WERI-Rb-1 (cell line): ENCODE results near the gene PTPRT.

Experiments
- DNase-seq: peaks from one replicate; pipeline ENCODE4 v3.0.0-alpha.2; 2020
- H3K27ac ChIP-seq: fragments of 250-450 bp; sonication (Bioruptor Pico); 2 replicates; pipeline ENCODE4 v1.5.1; 2020; ENCODE audit warnings: mild to moderate bottlenecking, moderate library complexity
- H3K27me3 ChIP-seq: fragments of 250-450 bp; sonication (Bioruptor Pico); 2 replicates; pipeline ENCODE4 v1.5.1; 2021; ENCODE audit warnings: mild to moderate bottlenecking, low read depth, moderate library complexity; ENCODE audit not compliant: insufficient read depth, severe bottlenecking
- H3K36me3 ChIP-seq: fragments of 250-450 bp; sonication (Bioruptor Pico); 2 replicates; pipeline ENCODE4 v1.5.1; 2020; ENCODE audit warnings: mild to moderate bottlenecking, moderate library complexity
- H3K4me3 ChIP-seq: 2 replicates; pipeline ENCODE4 v1.5.1; 2011; ENCODE audit warnings: low read depth, mild to moderate bottlenecking, control low read depth, low read length
- H3K9me3 ChIP-seq: fragments of 250-450 bp; sonication (Bioruptor Pico); 2 replicates; pipeline ENCODE4 v1.5.1; 2021; ENCODE audit warnings: mild to moderate bottlenecking, moderate library complexity; ENCODE audit not compliant: severe bottlenecking
- TF ChIP-seq, protein P1 (sequence below): IDR thresholded peaks from 2 replicates; pipeline ENCODE4 v1.5.1; 2011; ENCODE audit warnings: low read depth, mild to moderate bottlenecking, control low read depth, inconsistent platforms, low read length

PTPRT gene

DNA sequence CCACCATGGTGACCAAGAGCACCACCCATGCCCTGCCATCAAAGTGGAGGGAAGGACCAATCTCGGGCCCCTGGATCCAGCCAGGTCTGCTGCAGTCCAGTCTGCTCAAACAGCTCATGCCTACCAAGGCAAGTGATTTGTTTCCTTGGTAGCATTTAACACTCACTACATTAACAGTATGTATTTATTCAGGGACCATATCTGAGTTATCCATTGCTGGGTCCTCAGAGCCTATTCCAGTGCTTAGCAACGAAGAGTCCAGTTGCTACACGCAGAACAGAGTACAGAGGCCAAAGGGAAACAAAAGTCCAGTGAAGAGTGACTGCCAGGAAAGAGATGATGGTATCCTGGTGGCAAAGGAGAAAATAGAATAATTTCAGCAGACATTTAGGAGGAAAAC, 352.2 kb downstream of the PTPRT start:
- TF ChIP-seq, protein P1, sequence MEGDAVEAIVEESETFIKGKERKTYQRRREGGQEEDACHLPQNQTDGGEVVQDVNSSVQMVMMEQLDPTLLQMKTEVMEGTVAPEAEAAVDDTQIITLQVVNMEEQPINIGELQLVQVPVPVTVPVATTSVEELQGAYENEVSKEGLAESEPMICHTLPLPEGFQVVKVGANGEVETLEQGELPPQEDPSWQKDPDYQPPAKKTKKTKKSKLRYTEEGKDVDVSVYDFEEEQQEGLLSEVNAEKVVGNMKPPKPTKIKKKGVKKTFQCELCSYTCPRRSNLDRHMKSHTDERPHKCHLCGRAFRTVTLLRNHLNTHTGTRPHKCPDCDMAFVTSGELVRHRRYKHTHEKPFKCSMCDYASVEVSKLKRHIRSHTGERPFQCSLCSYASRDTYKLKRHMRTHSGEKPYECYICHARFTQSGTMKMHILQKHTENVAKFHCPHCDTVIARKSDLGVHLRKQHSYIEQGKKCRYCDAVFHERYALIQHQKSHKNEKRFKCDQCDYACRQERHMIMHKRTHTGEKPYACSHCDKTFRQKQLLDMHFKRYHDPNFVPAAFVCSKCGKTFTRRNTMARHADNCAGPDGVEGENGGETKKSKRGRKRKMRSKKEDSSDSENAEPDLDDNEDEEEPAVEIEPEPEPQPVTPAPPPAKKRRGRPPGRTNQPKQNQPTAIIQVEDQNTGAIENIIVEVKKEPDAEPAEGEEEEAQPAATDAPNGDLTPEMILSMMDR, result no peak

DNA sequence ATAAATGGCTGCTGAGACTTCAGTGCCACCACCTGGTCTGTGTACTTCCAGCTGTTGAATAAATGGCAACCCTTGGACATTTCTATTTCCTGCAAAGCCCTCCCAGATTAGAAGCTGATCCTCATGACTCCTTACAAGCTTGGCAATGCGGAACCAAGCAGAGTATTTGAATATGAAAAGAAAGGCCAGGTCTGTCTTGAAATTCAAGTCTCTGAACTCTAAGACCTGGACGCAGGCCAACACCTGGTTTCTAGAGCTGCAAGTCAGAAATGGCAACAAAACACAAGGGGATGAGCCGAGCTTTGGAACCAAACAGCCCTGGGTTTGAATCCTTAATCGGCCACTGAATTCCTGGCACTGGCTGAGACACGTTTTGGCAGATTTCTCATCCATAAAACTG, 353.4 kb downstream of the PTPRT start:
- TF ChIP-seq, protein P1, result no peak
- H3K36me3 ChIP-seq, result no peaks in the 10 kb centered on the region
- H3K27me3 ChIP-seq, result no peaks in the 10 kb centered on the region
- no peak overlapping the region for H3K4me3 ChIP-seq
- no peak overlapping the region for H3K27ac ChIP-seq
- DNase-seq, result no peak
- no peaks in the 10 kb centered on the region for H3K9me3 ChIP-seq

More for the DNA sequence above, 352.2 kb downstream of the PTPRT start:
- Histone ChIP-seq H3K4me3 (no peak overlapping the region), H3K9me3 (no peaks in the 10 kb centered on the region), H3K27me3 (no peaks in the 10 kb centered on the region), H3K36me3 (no peaks in the 10 kb centered on the region), H3K27ac (no peak overlapping the region)
- no peak for DNase-seq

DNA sequence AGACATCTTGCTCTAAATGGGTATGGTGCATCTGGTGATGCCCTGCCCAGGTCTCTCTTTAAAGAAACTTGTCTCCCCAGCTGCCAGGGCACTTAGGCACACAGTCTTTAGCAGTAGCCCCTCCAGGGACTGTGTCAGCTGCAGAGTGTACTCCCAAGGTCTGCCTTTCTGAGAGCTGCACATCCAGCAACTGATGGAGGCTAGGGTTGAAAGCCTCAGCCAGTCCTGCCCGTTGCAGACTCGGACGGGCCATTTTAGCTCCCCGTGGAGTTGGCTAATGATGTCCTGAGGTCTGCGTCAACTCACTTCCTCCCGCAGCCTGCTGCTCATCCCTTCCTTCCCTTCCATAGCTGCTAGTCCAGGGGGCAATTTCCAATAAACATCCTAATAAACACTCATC, 381.8 kb downstream of the PTPRT start:
- Histone ChIP-seq H3K27ac (no peak overlapping the region), H3K27me3 (no peaks in the 10 kb centered on the region), H3K36me3 (no peaks in the 10 kb centered on the region)

DNA sequence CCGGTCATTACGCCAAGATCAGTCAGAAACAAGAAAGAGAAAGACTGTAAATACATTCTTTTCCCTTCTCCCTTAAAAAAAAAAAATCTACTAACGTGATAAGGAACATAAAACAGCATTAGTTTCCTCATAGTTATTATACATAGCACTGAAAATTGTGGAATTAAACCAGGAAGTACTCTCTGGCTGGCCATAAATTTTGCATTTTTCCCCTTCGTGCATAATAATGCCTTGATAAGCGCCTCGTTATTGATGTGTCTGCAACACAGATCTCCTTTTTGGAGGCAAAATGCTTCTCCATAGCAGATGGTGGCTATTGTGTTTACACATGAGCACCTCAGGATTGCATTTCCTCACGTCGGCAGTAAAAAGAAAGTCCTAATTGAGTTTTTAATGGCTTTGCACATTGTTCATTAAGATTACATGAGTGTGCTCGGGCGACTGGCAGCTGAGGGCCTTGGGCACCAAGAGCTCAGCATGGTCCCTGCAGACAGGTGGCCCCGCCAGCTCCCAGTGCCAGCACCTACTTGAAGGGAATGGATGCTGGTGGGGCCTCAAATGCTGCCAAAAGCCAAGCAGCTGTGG, 394.5 kb downstream of the PTPRT start:
- DNase-seq, result no peak
- Histone ChIP-seq H3K9me3 (no peaks in the 10 kb centered on the region), H3K27ac (no peak overlapping the region), H3K27me3 (no peaks in the 10 kb centered on the region), H3K36me3 (no peaks in the 10 kb centered on the region), H3K4me3 (no peak overlapping the region)
- TF ChIP-seq, protein P1, result no peak

More for the DNA sequence above, 381.8 kb downstream of the PTPRT start:
- no peak for DNase-seq
- TF ChIP-seq, protein P1, result no peak
- H3K4me3 ChIP-seq, result no peak overlapping the region
- no peaks in the 10 kb centered on the region for H3K9me3 ChIP-seq

DNA sequence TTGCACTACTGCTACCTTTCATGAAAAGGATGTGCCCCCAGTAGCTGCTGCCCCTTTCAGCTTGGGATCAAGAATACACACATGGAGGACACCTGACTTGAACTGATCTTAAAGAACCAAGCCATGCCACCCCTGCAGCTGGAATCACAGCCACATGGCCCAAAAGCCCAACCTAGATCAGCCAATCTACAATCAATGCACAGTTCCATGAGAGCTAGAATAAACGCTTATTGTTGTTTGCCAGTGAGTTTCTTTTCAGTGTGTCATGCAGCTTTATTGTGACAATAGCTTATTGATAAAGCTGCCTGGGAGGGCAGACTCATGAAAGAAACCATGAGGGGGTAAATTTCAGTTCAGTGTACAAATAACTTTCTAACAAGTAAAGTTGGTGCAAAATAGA, 397.7 kb downstream of the PTPRT start:
- DNase-seq, result no peak
- Histone ChIP-seq H3K9me3 (no peaks in the 10 kb centered on the region), H3K36me3 (no peaks in the 10 kb centered on the region), H3K27me3 (no peaks in the 10 kb centered on the region), H3K27ac (no peak overlapping the region), H3K4me3 (no peak overlapping the region)
- TF ChIP-seq, protein P1, result no peak

DNA sequence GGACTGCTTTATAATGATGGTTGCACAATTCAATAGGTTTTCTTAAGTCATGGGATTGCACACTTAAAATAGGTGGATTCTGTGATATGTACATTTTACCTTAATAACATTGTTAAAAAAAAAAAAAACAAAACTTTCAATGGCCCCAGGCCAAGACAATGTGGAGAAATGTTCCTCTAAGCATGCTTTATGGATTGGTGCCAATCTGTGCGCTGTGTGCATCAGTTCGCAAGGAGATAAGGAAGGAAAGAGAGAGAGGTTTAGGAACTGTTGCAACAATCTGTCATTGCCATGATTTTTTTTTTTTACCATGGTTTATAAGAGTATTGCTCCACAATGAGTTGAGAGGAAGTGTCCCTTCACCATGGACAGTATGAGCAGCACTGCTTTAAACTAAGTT, 399.6 kb downstream of the PTPRT start:
- no peak overlapping the region for H3K27ac ChIP-seq
- DNase-seq, result no peak
- no peaks in the 10 kb centered on the region for H3K27me3 ChIP-seq

More for the DNA sequence above, 399.6 kb downstream of the PTPRT start:
- H3K4me3 ChIP-seq, result no peak overlapping the region
- TF ChIP-seq, protein P1, result no peak
- H3K9me3 ChIP-seq, result no peaks in the 10 kb centered on the region
- H3K36me3 ChIP-seq, result no peaks in the 10 kb centered on the region
